ENCODE data around the gene ARSB.

Gene ARSB

DNA sequence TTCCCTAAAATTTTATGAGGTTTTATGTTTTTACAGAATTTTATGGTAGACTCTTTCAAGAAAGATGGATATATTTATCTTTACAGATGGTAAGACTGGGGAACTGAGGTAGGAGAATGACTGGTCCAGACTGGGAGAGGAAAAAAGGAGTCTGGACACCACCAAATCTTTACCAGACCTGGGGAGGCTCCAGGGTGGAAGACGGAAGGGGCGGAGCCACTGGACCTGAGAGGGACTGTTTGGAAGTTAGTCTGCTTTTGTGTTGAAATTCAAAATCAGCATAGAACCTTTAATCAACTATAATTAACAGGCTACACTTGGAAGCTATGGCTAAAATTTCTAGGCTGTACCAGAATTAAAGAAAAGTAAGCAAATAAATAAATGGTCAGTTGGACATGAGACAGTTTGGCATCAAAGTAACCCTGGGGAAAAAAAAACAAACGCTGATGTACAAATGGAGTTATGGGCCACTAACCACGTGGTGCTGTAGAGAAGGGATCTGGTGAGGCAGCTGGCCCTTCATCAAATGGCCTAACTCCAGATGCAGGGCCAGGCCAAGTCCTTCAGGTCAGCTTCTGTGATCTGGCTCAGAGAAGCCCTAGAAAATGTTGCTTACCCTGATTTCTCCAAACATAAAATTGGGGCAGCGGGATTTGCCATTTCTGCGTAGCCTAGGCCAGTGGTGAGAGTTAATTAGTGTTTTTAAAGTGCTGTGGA, 155.1 kb downstream of the ARSB start:
- no peak for DNase-seq

DNA sequence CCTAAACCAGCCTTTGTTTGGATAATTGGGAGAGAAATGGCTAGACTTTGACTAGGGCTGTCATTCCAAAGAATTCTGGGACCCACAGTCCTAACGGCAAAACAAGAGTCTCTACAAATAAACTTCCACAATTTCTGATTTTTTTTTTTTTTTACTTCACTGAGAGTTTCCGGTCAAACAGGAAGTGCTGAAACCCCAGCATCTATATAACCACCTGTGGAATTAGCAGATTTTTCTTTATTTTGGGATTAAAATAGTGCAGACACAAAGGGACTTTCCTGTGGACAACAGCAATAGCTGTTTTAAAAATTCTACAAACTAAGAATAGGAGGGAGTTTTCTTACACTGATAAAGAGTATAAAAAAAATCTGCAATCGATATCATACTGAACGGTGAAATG, 157.4 kb downstream of the ARSB start:
- no peak for DNase-seq

DNA sequence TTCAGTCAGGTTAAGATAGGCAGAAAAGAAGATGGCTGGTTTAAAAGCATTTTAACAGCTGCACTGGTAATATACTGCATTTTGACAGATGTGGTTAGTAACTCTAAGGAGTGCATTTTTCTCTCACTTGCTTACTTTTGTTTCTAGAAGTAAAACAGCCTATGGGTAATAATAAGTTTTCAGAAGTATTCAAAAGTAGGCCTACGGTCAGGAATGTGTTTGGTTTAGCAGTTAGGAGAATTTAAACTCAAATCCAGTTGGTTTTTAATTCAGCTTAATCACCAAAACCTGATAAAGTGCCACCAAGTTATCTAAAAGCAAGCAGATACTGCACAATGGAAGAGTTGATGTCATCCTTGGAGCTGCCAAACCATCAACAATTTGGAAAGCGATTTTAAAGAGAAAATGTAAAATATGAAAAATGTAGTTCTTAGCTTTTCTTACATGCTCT, 160.3 kb downstream of the ARSB start:
- no peak for DNase-seq

DNA sequence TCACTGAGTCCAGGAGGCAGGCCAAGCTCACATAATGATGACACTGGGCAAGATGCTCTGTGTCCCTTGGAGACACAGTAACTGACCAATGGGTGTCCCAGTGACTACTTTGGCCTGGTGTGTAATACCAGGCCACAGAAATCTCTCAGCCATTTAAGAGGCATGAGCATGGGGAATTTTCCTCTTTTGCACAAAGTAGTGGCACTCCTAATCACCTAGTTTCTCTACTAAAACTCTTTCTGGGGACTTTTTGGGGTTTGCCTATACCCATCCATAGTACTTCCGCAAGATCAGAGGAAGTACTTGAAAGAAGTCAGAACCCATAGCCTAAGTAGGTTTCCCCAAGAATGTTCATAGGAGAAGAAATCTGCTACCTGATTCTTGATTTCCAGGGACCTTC, 161.9 kb downstream of the ARSB start:
- DNase-seq, result no peak

DNA sequence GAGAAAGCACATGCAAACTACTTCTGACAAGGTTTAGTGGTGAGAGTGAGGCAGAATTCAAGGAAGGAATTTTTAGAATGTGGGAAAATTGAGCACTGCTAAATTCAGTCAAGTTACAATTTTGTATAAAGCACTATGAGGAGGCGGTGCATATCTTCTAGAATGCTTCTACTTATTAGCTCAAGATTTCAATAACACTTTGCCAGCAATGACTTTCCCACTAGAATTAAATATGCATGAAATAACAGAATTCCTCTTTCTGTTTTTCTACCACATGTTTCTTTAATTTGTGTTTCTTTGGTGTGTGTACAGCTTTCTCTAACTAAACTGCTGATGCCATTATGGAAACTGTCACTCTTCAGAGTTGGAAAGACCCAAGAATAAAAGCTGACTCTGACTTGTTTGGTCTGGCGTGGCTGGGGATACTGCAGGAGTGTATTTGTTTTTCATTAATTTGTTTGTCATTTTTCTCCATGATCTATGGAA, 163.5 kb downstream of the ARSB start:
- DNase-seq, result no peak

DNA sequence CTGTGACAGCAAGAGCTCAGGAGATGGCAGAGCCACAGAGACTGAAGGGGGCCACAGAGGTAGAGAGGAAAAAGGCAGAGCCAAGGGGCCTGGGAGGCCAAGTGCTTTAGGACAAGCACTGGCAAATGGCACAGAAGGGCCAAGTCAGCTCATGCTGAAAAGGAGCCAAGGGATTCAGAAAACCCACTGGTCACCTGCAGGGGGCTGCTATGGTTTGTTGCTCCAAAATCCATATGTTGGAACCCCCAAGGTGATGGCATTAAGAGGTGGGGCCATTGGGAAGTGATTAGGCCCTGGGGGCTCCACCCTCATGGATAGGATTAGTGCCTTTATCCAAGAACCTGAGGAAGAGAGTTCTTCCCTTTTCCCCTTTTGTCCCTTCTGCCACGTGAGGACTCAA, 165.4 kb downstream of the ARSB start:
- no peak for DNase-seq

DNA sequence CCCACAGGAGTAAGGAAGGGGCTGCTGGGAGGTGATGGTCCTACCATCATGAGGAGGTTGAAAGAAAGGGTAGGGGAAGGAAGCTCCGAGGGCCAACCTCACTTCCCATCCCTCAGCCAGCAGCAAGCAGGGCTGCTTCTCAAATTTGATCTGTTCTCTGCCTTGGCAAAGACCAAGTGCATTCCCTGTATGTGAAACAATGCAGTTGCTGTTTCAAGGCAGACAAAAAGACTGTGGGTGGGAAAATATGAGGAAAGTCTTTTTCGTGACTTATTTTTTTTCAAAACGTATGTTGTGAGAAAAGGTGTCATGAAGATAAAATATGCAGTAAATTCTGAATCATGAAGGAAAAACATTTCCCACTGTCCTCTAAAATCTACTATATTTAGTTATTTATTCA, 165.9 kb downstream of the ARSB start:
- no peak for DNase-seq

DNA sequence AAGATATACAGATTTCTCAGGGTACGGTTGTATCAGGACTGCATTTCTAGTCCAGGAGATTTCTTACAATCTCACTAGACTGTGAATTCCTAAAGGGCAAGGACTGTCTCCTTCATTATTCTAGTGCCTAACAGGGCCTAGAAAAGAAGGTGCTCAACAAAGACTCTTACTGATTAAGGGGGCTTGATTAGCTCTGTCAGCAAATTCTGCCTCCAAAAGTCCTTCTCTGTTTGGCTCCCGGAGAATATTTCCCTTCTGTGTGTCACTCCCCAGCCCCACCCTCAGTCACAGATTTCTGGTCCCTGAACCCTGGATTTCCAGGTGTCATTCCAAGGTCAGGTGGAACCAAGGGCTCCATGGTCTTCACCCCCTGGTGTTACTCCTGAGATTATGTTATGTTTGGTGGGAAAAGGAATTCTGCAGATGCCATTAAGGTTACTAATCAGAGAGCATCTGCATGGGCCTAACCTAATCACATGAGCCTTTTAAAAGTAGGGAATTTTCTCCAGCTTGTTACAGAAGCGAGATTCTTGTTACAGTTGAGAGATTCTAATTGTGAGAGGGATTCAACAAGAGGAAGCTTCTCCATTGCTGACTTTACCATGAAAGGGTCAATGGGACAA, 168.9 kb downstream of the ARSB start:
- DNase-seq, result no peak

DNA sequence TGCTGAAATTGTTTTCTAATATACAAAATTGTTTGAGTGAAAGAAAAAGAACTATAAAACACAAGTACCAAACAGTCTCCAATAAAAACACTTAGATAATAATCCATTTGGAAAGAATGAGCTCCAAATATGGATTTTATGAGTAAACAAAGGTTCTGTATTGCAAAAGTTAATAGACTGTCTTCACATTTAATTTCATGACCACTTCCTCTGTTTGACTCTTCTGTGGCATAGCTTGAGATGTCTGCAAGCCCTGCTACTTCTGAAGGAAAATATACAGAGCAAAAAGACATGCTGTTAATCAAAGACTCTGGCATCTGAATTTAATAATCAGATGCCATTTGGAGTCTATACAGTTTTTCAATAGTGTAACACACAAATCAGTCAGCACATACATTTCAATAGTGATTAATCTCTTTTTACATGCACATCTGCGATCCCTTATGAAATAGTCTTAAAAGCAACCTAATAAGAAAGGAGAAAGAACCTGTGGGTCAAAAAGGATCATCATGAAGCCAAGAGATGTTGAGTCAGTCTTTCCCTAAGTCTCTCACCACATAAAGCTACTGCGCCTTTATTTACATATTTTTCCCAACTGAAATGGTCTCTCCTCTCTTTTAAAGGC, 171.1 kb downstream of the ARSB start:
- no peak for DNase-seq

DNA sequence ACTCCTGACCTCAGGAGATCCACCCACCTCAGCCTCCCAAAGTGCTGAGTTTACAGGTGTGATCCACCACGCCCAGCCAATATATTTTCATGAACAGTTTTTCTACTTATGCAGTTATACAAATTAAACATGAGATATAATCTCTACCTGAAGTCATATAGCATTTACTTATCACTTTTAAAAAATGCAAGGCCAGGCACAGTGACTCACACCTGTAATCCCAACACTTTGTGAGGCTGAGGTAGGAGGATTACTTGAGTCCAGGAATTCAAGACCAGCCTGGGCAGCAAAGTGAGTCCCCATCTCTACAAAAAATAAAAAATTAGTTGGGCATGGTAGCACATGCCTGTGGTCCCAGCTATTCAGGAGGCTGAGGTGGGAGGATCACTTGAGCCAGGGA, 171.8 kb downstream of the ARSB start:
- no peak for DNase-seq

DNA sequence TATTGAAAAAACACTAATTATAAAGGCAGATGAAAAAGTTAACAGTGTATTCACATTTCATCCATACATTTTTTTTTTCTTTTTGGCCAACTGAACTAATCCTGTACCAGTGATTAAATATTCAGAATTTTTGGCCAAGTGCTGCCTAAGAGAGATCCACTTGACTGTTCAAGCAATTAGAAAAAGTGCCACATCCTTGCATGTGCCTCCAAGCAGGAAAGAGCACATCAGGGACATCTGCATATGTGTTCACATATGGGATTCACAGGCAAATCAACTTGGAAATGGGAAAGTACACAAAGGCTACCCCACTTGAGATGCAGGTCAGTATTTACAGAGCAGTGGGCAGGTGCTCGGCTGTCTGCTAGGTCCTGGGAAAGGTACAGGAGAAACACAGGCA, 173.2 kb downstream of the ARSB start:
- no peak for DNase-seq

DNA sequence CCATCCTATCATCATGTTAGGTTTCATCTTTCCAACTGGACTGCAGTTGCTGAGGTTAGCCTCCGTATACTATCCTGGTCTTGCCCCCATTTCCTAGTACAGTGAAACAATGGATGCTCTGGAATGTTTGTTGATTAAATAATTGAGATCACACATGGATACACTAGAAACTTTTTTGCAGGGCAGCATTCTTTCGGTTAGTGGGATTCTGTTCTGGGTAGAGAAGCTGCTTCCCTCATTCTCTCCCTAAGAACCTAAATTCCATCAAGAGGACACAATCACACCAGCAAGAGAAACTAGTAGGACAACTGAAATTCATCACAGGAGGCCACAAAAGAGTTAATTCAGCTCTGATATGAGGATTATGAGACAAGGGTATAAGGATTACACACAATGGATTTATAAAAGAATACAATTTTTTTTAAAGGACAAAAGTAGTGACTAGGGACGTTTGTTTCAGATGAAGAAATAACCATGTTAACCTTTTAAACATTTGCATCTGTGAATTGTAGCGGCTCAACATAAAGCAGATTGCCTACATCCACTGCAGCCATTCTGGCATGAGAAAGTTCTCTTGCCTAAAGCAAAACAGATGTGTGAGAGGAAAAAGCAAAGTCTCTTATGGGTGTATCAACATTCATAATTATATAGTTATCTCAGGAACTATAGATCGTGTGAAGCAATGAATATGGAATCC, 173.8 kb downstream of the ARSB start:
- no peak for DNase-seq

DNA sequence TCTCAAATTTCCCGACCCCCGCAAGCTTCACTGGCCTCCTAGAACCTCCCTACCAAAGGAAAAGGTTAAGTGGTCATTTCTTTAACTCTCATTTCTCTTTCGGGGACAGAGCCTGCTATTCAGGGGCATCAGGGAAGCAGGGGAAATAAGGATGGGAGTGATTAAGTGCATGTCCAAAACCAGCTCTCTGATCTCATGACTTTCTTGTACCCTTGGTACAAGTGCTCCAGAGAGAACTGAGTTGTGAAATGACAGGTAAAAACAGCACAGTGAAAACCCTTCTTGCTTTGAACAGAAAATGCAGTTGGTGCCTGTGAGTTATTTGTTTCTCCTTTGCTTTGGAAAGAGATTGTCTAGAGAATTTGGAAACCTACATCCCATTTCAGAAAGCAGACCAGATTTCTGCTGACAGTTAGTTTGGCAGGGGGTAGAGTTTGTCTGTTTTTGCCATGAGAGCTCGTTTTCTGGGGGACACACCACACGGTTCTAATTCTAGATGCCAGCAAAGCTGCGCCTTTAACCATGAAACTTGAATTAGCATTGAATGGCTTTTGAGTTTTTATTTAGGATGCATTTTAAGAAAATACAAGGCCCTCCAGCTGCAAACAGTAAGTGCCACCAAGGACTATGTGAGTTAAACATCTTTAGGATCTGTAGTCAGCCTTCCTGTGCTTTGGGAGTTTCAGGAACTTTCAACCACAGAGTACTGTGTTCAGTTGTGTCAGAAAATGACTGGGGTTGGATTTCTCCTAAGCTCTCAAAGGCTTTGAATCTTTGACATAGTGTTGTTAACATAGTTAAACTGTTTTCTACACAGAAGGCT, 174.8 kb downstream of the ARSB start:
- no peak for DNase-seq

DNA sequence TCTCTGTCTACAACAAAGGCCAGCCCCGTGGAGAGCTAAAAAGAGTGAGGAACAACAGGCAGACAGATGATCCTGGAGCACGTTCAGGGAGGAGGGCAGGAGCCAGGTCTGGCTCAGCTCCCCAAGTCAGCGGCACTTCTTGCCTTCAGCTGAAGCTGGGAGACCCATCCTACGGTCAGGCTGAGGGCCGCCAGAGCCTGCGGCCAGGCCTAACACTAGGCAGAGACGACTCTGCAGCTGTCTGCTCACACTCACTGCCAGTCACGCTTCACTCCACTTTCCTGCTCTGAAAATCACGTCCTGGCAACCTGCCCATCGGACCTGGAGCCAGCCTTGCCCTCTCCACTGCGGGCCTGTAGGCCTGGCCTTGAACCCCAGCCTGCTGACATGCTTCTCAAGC, 175.7 kb downstream of the ARSB start:
- no peak for DNase-seq

DNA sequence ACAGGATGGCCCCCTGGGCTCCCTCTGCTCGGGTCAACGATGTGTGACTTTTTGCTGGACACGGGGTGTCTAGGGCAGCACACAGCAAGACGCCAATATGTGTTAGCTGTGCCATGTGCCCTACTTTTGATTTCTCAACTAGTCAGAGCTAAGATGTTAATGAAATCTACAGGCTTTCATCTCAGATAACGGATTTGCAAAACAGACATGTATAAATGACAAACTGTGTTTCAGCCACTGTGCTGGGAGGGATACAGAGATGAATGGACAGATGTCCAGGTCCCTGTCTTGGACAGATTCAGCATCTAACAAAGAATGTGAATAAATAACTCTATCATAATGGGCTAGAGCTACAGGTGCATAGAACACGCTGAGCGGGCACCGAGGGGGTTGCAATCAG, 176.3 kb downstream of the ARSB start:
- no peak for DNase-seq

DNA sequence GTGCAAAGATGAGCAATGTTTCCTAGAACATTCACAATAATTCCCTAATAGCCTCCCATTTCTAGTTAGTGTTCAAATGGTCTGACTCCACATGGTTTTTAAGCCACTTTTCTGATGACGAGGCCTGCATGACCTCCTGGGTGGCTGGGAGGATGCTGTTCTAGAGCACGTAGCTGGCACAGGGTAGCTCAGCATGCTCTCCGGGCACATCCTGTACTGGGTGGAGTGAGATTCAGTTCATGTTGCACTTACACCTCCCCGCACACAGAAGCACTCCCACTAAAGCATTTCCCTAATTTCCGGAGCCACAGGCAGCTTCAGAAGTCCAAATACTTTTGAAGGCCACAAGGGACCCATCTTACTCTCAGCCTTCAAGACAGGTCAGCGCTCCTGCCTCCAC, 176.7 kb downstream of the ARSB start:
- DNase-seq, result no peak

DNA sequence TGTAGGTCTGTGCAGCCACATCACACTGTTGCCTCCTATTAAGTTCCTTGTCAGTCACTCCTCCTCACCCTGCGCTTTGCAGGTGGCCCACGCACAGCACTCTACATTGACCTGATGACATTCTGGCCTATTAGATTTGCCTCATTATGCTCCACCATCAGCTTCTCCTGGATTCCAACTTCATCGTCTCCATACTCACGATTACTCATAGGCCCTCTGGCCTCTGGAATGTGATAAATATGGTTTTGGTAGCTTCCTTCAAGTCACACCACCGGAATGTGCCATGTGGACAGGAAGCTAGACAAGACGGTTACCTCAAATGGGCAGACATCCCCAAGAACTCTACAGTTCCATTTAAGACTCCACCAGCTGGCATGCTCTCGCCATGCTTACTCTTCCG, 178.6 kb downstream of the ARSB start:
- DNase-seq, result no peak

DNA sequence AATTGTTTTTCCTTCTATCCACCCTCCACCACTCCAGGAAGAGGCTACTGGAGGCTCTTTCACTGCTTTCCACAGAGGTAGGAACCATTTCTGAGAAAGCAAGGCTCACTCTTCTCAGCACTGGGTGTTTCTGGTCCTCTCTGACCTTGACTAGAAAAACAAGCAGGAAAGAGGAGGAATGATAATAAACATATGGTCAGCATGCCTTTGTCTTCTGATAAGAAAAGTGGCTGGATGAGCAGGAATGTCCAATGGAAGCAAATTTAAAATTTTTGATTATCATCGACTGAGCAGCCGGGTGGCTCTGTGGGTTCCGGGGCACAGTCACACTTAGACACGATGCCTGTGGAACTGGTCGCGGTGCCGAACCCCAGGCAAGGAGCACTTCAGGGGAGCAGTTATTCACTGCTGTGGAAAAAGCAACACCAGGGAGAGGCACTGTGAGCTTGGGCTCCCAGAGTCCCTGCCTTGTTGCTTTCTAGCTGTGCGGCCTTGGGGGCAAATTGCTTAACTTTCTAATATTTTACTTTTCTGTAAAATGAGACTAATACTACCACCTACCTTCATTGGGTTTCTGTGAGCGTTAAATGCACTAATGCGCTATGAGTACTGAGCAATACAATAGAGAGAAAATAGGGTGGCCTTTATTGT, 179.5 kb downstream of the ARSB start:
- DNase-seq, result no peak

DNA sequence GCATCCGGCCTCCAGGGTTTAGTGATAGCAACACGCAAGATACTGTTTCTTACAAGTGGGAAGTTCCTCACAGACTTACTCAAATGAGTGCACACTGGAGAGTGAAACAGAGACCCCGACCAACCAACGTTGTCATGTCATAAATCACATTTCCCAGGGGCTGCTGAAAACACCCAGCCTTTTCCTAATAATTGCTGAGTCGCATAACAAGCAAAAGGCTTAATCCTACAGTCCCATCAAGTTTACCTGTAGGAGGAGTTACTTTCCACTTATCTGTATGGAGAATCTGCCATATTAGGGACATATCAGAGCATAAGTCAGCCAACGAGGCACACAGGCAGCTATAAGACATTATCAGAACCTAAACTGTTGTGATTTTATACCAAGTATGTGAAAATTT, 180.1 kb downstream of the ARSB start:
- no peak for DNase-seq

DNA sequence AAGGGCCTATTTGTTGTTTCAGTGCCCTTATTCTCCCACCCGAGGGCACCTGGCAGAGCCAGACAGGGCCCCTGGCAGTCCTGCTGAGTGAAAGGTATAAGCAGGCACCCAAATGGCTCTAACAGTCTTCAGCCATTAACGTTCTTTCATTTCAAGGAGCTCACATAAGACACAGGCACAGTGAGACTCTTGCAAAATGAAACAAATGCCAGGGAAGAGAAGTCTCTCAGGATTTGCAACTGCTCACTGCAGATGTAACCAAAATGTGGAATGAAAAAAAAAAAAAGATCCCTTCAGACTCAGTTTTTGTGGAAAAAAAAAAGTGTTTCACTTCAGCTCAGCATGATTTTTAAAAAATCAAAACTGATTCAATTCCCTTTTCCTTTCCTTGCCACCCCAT, 181.2 kb downstream of the ARSB start:
- no peak for DNase-seq

DNA sequence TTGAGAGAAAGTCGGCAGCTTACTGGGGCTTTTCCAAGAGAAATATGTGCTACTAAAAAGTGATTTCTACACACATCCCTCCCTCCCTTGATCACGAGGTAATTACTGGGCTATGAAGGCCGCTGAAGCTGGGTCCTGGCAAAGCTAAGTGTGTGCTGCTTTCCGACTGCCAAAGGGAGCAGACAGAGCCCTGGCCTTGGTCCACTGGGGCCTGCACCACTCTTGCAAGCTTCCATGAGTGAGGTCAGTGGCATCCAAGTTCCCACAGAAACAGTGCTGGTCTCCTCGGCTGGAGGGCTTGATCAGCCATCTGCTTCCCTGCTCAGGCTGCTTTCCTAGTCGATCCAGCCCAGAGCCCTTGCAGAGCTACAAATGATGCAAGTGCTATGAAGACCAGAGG, 181.8 kb downstream of the ARSB start:
- DNase-seq, result no peak

DNA sequence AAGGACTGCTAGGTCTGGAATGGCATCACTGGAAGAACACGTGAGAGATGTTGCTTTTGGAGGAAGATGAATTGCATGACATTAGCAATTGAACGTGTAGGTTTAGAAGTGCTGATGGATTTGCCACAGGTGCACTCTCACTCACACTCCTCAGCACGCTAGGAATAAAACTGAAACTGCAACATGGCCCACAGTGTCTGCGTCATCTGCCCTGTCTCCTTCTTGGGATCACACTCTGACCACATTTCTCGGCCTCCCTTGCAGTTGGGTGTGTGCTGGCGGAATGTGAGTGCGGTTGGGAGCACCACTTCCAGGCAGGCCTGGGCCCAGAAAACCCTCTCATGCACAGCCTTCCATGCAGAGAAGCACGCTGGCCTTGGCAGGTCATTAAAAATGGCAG, 183.7 kb downstream of the ARSB start:
- DNase-seq, result no peak

Data from CD4-positive, alpha-beta T cell treated with Interleukin-6 for 4 hours (primary cell).